Stomach (tissue), 9 donors: Measurements from ENCODE around the gene METTL16. TPM values are rescaled to one million over a fixed set of nuclear protein-coding genes. Genes with fewer than 3 reads are reported as not detected.

ENCODE experiments used
- DNase-seq, 2 donors: peaks; one replicate each; pipeline versions ENCODE4 v3.0.0 to v3.0.0-alpha.2; 2013 to 2019
- H3K27ac ChIP-seq, 5 donors: fragments of 200-600 bp in 4 of 5; sonication (generic) in 4 of 5; one replicate each; pipeline ENCODE4 v1.5.1; 2013 to 2019; ENCODE audit warnings: mild to moderate bottlenecking in 1 of 5, moderate library complexity in 1 of 5
- H3K27me3 ChIP-seq, 3 donors: fragments of 200-600 bp; sonication (generic); one replicate each; pipeline ENCODE4 v1.5.1; 2017 to 2019; ENCODE audit warnings: mixed run types in 1 of 3
- H3K36me3 ChIP-seq, 4 donors: fragments of 200-600 bp; sonication (generic); 1 replicate in 3 of 4; 2 replicates in 1 of 4; pipeline ENCODE4 v1.5.1; 2016 to 2019
- H3K4me1 ChIP-seq, 4 donors: fragments of 200-600 bp; sonication (generic); one replicate each; pipeline ENCODE4 v1.5.1; 2016 to 2019
- H3K4me3 ChIP-seq, 4 donors: fragments of 200-600 bp; sonication (generic) in 3 of 4; one replicate each; pipeline ENCODE4 v1.5.1; 2016 to 2019; ENCODE audit warnings: mild to moderate bottlenecking in 1 of 4
- H3K9me3 ChIP-seq, 4 donors: fragments of 200-600 bp; sonication (generic); one replicate each; pipeline ENCODE4 v1.5.1; 2016 to 2019
- CTCF ChIP-seq, 7 experiments: fragments of 450-650 bp in 4 of 7; fragments of 200-600 bp in 3 of 7; sonication (generic) in 3 of 7; IDR thresholded peaks; one replicate each; pipeline ENCODE4 v1.5.1; 2016 to 2019; ENCODE audit warnings: antibody characterized with exemption in 7 of 7, control low read depth in 2 of 7, mild to moderate bottlenecking in 1 of 7
- EP300 ChIP-seq: sonication (generic); formaldehyde crosslinking; IDR thresholded peaks from one replicate; pipeline ENCODE4 v1.6.1; 2017; ENCODE audit warnings: antibody characterized with exemption
- POLR2A ChIP-seq, 4 donors: fragments of 450-650 bp; IDR thresholded peaks; one replicate each; pipeline ENCODE4 v1.6.1; 2016; ENCODE audit warnings: antibody characterized with exemption in 4 of 4, control low read depth in 2 of 4, mild to moderate bottlenecking in 1 of 4, moderate library complexity in 1 of 4
- POLR2AphosphoS5 ChIP-seq, 3 donors: sonication (generic); formaldehyde crosslinking; IDR thresholded peaks; one replicate each; pipeline ENCODE4 v1.6.1; 2016; ENCODE audit warnings: antibody characterized with exemption in 3 of 3
- WGBS, 5 donors: extraction: QIAGEN DNeasy Blood & Tissue Kit in 3 of 5; methylation state at CpG; one replicate each; pipeline versions ENCODE4 v1.1.5 to v1.1.7; 2013 to 2018; 5-methylcytosine and 5-hydroxymethylcytosine counted together
- intact Hi-C: fragments of 100-400 bp; cut with DNase I; formaldehyde crosslinking; loops from one replicate; pipeline ENCODE4 v1.15.1; 2023; ENCODE audit warnings: low total_unique reads
- polyA plus RNA-seq, 3 donors: library from polyadenylated mRNA; stranded (reverse); fragments of 200-250 nt; gene quantifications; one replicate each; pipeline ENCODE4 v1.2.3, GENCODE V29; 2013
- total RNA-seq, 5 donors: library from RNA; depleted of rRNA; stranded (reverse); fragments of >200 nt; gene quantifications; one replicate each; pipeline versions ENCODE4 v1.1.0 to v1.2.3, GENCODE V29; 2014 to 2016
- donor health status: healthy with polysubstance abuse.
- donor health status: Bipolar disorder and iron deficiency.
- donor health status: healthy.

METTL16 gene
- total and polyA plus RNA-seq, 8 donors = 11.3 to 108 (median 16.6) TPM

DNA sequence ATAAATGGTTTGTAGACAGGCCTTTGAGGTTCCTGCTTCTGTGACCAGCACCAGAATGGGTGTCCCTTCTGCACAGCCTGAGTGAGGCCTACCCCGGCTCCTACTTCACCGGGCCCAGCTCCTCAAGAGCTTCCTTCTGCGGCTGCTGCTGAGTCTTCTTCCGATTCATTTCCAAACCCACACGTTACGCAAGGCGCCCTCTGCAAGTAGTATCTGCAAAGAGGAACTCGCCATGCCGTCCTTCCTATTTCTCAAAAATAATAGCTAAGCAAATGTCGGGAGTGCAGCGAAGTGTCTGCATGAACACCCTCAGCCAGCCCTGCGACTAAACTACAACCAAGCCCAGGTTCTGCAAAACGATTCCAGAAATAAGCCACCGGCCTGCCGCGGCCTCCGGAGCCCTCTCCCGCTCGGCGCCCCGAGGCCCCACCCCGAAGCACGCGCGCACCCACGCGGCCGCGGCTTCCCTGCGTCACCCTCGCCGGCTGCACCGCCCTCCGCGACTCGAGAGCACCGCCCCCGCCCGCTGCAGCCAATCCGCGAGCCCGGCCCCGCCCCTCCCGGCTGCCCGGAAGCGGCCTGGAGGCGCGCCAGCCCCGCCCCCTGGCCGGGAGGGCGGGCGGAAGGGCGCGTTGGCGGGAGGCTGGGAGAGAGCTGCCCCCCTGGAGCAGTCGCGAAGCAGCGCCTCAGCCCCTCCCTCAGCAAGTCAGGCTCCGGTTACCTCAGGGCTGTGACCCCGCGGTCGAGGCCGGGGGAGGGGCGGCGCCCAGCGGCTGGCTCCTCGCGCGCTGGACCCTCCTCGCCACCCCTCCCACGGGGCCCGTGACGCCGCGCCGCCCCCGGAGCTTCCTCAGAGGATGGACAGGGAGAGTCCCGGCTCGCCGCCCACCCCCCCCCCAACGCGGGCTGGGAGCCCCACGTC, 119.2 kb downstream of the METTL16 start:
- H3K27ac ChIP-seq = peak overlapping the region; percentile 88 to 100 (median 99)
- TF ChIP-seq EP300 (no peak), POLR2AphosphoS5 (IDR thresholded peaks at IDR 0.05) (peak; percentile 80 to 94 (median 91)), POLR2A (IDR thresholded peaks at IDR 0.05) (no peak)
- WGBS, 5 donors = 1 to 4% (median 1%) methylated on average over 17 to 83 of the region's 83 CpGs
- no peaks in the 10 kb centered on the region for H3K9me3 ChIP-seq
- peak; percentile 98 for DNase-seq
- intact Hi-C loops = no loop called here
- H3K36me3 ChIP-seq = peaks cover 4 to 16% (median 11%) of the 10 kb centered on the region in 4 donors
- no peaks in the 10 kb centered on the region for H3K27me3 ChIP-seq
- peaks cover 47 to 76% (median 68%) of the 10 kb centered on the region in 4 donors for H3K4me1 ChIP-seq
- peak overlapping the region; percentile 68 to 82 (median 75) for H3K4me3 ChIP-seq

- intact Hi-C loops = no loop called here
- peaks cover 43 to 74% (median 66%) of the 10 kb centered on the region in 4 donors for H3K4me1 ChIP-seq
- DNase-seq = no peak
These were observed 120.0 kb downstream of the METTL16 start for GRCh38 chr17:2391597-2392251.

DNA sequence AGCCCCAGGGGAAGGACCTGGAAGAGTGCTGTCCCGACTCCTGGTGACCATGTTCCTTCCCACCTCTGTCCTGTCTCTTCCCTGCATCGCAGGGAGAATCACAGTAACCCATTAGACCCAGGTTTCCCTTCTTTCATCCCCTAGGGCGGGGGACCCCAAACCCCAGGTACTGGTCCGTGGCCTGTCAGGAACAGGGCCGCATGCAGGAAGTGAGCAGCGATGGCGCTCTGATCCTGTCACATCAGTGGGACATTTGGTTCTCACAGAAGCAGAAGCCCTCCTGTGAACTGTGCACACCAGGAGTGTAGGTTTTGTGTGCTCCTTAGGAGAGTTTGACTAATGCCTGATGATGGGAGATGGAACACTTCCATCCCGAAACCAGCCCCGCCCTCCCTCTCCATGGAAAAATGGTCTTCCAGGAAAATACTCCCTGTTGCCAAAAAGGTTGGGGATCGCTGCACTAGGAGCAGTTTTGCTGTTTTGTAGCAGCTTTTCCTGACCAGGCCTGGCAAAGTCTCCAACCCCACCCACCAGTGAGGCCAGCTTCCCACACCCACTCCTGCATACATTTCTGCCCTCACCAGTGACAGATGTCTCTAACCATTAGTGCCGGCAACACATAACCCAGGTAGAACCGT, 121.4 kb downstream of the METTL16 start:
- Histone ChIP-seq H3K27me3 (no peaks in the 10 kb centered on the region), H3K4me1 (peaks cover 43 to 75% (median 66%) of the 10 kb centered on the region in 4 donors), H3K36me3 (peaks cover 25 to 38% (median 33%) of the 10 kb centered on the region in 4 donors), H3K4me3 (no peak overlapping the region), H3K27ac (peak overlapping the region in 4 of 5 donors; percentile 98 to 100 (median 100)), H3K9me3 (no peaks in the 10 kb centered on the region)
- no peak for TF ChIP-seq CTCF (IDR thresholded peaks at IDR 0.05)
- peak in 1 of 2 donors; percentile 54 for DNase-seq
- 74 to 86% (median 83%) methylated on average over 12 of the region's 12 CpGs for WGBS, 5 donors
- intact Hi-C loops = no loop called here

More at GRCh38 chr17:2391597-2392251, 120.0 kb downstream of the METTL16 start:
- TF ChIP-seq POLR2A (IDR thresholded peaks at IDR 0.05) (no peak), EP300 (no peak), CTCF (IDR thresholded peaks at IDR 0.05) (no peak)
- Histone ChIP-seq H3K4me3 (peak overlapping the region; percentile 68 to 82 (median 75)), H3K27ac (peak overlapping the region; percentile 88 to 100 (median 99)), H3K27me3 (no peaks in the 10 kb centered on the region), H3K9me3 (no peaks in the 10 kb centered on the region), H3K36me3 (peaks cover 12 to 24% (median 19%) of the 10 kb centered on the region in 4 donors)
- WGBS, 5 donors = 70 to 78% (median 75%) methylated on average over 18 of the region's 18 CpGs

DNA sequence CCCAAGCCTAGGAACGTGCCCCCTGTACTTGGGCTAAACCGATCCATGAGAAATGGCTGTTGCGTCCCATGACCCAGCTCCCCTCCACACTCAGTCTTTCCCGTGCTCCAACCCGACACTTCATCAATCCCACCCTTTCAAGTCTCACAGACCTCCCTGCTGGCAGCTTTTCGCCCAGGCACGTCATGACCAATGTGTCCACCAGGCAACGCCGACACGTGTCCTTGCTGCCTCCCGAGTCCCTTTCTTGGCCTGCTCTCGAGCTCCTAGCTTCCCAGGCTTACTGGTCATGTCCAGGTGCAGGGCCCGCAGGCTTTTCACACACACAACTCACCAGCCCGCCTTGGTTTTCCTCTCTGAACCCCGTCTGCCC, 123.0 kb downstream of the METTL16 start:
- DNase-seq = no peak
- peak overlapping the region in 1 of 5 donors; percentile 99 for H3K27ac ChIP-seq
- no peak overlapping the region for H3K4me3 ChIP-seq
- H3K27me3 ChIP-seq = no peaks in the 10 kb centered on the region
- H3K9me3 ChIP-seq = no peaks in the 10 kb centered on the region
- 82 to 93% (median 90%) methylated on average over 15 of the region's 15 CpGs for WGBS, 5 donors
- peaks cover 30 to 73% (median 59%) of the 10 kb centered on the region in 4 donors for H3K4me1 ChIP-seq
- intact Hi-C loops = no loop called here
- TF ChIP-seq POLR2A (IDR thresholded peaks at IDR 0.05) = no peak
- TF ChIP-seq EP300 = no peak
- no peak for TF ChIP-seq POLR2AphosphoS5 (IDR thresholded peaks at IDR 0.05)
- TF ChIP-seq CTCF (IDR thresholded peaks at IDR 0.05) = no peak
- peaks cover 29 to 43% (median 39%) of the 10 kb centered on the region in 4 donors for H3K36me3 ChIP-seq
